Activated T-cell treated with anti-CD3 and anti-CD28 coated beads for 24 hours (primary cell): ENCODE measurements around the gene LYZ.

Experiments
- DNase-seq: peaks from one replicate; pipeline ENCODE4 v3.0.0-alpha.2; 2020; ENCODE audit warnings: low read depth

LYZ gene

DNA sequence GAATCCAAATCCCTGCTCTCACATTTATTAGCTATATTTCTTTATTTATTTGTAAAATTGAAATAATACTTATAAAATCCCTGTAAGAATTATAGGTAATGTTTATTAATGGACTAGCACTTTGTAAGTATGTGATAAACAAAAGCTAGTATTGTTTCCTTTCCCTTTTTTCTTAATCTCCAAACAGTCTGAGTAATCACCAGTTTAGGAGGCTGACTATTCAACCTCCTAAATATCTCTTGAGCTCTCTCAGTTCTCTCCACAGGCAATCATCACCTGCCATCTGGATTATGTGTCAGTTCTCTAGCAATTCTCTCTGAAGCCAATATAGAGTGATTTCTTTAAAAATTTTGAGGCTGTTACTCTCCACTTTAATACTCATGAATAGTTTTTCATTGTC lies 9.2 kb upstream of the LYZ start:
- DNase-seq, result no peak

GRCh38 chr12:69339999-69340398 lies 8.2 kb upstream of the LYZ start:
- no peak for DNase-seq

GRCh38 chr12:69341328-69341727 lies 6.9 kb upstream of the LYZ start:
- DNase-seq, result no peak

GRCh38 chr12:69342421-69342820 lies 5.8 kb upstream of the LYZ start:
- DNase-seq, result no peak

GRCh38 chr12:69343357-69343756 lies 4.8 kb upstream of the LYZ start:
- DNase-seq, result no peak

DNA sequence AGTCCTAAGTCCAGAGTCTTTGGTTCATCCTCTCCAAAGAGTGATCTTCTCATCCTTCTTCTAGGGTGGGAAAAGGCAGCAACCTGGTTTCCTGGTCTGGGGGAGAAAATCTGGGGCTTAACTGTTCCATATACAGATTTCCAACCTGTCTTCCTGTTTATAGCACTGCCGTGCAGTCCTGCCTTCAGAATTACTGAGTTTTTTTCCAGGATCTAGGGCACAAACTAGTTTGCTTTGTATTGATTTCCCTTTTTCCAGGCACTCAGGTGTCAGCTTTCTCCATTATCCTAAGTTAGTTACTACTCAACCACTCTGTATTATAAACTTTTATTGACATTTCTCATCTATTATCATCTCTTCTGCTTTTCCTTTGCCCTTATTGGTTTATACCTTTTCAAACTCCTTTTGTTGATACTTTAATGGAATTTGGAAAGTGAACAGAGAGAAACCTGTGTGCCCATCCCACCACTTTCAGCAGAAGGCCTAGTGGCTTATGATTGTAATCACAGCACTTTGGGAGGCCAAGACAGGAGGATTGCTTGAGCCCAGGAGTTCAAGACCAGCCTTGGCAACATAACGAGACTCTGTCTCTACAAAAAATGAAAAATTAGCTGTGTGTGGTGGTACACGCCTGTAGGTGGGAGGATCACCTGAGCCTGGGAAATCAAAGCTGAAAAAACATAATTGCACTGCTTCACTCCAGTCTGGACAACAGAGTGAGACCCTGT lies 4.1 kb upstream of the LYZ start:
- DNase-seq, result no peak

DNA sequence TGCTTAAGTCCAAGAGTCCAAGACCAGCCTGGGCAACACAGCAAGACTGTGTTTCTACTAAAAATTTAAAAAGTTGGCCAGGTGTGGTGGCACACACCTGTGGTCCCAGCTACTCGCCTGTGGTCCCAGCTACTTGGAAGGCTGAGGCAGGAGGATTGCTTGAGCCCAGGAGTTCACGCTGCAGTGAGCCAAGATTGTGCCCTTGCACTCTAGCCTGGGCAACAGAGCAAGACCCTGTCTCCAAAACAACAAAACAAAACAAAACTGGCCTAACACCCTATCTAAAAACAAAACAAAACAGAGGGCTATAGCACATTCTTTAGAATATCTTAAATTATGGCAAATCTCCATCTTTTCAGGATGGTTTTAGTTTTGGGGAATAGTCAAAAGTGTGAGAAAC lies 3.1 kb upstream of the LYZ start:
- DNase-seq, result no peak

- DNase-seq, result no peak
These were observed 2.4 kb upstream of the LYZ start for GRCh38 chr12:69345742-69346141.

GRCh38 chr12:69350002-69350626 lies 1.9 kb downstream of the LYZ start:
- no peak for DNase-seq

DNA sequence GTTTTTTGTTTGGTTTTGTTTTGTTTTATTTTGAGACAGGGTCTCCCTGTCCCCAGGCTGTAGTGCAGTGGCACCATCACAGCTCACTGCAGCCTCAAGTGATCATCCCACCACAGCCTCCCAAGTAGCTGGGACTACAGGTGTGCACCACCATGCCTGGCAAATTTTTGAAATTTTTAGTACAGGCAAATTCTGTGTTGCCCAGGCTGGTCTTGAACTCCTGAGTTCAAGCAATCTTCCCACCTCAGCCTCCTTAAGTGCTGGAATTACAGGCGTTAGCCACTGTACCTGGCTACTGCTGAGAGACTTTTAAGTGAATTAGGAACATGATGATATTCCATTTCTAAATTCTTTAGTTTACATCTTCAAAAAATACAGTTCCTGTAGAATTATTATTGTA lies 2.6 kb downstream of the LYZ start:
- no peak for DNase-seq

DNA sequence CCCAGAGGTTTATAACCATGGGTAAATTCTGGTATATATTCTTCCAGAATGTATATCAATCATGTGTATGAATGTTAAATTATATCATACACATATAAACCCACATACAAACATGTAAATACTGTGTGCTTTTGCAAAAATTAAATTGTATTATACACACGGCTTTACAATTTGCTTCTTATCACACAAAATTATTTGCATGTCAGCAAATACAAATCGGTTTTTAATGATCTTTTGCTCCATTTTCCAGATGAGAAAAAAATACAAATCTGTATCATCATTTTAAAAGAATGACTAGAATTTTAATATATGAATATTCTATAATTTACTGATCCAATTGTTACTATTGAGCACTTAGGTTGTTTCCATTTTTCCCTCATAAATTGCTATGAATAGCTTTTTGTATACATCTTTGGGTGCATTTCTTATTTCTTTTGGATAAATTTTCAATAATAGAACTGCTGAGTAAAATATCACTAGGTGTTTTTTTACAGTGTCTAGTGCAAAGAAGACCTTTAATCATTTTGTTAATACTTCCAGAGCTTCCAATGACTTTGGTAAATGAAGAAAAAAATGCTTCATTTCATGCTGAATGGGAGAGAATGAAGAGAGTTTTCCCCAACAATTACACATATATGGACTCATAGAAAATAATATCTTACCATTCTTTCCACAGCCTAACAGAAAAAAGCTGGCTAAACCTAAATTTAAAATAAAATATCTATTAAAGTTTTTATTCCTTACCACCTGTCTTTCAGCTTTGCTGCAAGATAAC lies 3.5 kb downstream of the LYZ start:
- DNase-seq, result no peak

- DNase-seq, result no peak
These were observed 4.7 kb downstream of the LYZ start for GRCh38 chr12:69352904-69353303.

- no peak for DNase-seq
These were observed 6.0 kb downstream of the LYZ start for GRCh38 chr12:69354172-69354555.

- no peak for DNase-seq
These were observed 6.5 kb downstream of the LYZ start for GRCh38 chr12:69354556-69355187.

- no peak for DNase-seq
These were observed 7.3 kb downstream of the LYZ start for GRCh38 chr12:69355363-69356028.

DNA sequence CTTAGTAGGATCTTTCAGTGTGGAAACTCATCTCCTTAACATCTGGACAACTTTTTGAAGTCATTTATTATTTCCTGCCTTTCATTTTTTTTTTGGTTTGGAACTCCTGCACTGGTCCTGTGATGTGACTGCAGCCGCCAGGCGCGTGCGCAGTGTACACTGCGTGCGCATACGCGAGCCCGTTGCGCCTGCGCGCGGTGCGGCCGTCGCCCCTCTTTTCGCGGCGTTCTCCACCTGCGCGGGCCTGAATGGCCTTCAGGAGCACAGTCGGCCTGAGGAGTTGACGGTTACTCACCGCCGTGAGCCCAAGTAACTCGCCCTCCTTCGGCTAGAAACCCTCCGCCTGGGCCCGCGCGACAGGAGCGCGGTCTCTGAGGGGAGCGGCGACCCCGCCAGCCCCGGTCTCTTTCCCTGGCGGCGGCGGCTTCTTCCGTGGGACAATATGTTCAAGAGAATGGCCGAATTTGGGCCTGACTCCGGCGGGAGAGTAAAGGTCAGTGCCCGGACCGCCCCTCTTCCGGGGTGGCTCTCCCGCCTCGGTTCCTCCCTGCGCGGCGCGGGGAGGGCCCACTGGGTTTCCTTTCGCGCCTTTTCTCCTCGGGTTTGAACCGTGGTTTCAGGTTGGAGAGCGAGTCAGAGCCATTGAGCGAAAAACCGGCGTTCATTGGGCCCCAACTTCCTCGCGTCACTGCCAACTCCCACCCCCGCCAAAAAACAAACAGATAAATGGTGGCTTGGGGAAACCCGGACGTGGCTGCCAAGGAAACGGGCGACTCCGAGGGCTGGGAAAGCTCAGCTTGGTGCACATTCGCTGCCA lies 11.6 kb downstream of the LYZ start, which contains the start of gene YEATS4:
Gene YEATS4 (plus strand): TSS at position 213 of the 817 bp plus-strand sequence. CDS start 230 bp downstream, at position 443.
- peak; percentile 79 for DNase-seq

DNA sequence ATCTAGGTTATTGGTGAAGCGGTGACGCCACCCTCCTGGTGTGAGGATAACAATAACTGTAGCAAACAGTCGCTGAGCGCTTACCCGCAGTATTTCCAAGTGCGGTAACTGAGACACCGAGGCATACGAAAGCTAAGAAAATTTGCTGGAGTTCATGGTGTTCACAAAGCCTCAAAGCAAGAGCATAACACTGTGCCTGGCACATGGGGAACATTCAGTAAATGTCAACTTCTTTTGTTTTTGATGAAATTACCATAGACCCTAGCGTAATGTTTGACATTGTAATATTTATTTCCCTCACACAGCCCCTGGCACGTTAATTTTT lies 12.1 kb downstream of the LYZ start:
- DNase-seq, result no peak

DNA sequence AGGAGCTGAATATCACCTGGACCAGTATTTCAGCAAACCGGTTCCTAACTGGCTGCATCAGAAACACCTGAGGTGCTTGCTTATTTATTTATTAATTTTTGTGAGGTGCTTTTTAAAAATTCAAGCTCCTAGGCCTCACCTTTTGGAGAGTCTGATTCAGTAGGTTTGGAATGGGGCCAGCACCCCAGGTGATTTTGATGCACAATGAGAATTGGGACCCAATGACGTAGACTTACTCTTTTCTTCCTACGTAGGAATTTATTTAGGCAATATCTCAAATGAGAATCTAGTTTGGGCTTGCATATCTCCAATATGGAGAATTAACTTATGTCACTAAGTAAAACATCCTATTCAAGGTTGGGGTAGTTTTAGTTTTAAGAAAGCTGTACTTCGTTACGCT lies 18.6 kb downstream of the LYZ start:
- no peak for DNase-seq

DNA sequence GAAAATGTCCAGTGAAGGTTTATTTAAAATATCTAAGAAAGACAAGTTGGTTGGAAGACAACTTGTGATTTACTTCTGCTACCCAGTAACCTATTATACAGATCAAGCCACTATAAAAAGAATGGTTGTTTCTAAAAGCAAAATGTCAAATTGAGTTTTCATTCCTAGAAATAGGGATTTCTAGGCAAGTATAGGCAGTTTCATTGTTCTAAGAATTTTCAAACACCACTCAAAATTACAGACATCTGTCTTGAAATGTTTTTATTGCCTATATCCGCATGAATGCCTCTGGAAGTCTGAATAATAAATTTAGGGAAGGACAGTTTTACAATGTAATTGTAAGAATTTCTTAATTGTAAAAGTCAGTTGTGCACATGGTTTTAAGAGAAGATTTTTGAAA lies 20.0 kb downstream of the LYZ start:
- no peak for DNase-seq

- no peak for DNase-seq
These were observed 34.9 kb downstream of the LYZ start for GRCh38 chr12:69383074-69383473.

DNA sequence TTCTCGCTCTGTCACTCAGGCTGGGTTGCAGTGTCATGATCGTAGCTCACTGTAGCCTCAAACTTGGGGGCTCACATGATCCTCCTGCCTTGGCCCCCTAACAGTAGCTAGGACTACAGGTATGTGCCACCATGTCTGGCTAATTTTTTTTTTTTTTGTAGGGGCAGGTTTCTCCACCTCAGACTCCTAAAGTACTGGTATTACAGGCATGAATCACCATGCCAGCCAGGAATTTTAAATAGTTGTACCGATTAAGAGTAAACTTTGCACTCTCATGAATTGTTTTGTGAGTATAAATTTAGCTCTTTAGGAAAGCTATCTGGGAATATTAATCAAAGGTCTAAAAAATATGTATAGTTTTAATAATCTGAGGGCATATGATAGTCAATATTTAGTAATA lies 36.9 kb downstream of the LYZ start:
- DNase-seq, result no peak
